H1 (cell line): ENCODE data around the gene GRIA1. TPM values are rescaled to one million over a fixed set of nuclear protein-coding genes. Genes with fewer than 3 reads are reported as not detected.

Experiments
- CTCF ChIA-PET: fragments of 300-600 bp; sonication (Branson Sonifier 250); formaldehyde crosslinking; loops from one replicate; lab custom pipeline; 2021; ENCODE audit not compliant: partially characterized antibody; lab: Charles Lee
- POLR2A ChIA-PET: fragments of 300-600 bp; sonication (Branson Sonifier 250); formaldehyde crosslinking; loops from one replicate; lab custom pipeline; 2021; ENCODE audit warnings: inconsistent platforms; ENCODE audit not compliant: partially characterized antibody; lab: Charles Lee
- DNase-seq, 2 experiments: peaks; one replicate each; pipeline versions ENCODE4 v3.0.0 to v3.0.0-alpha.2; 2010 to 2022; ENCODE audit warnings: low spot score in 2 of 2, low read depth in 1 of 2, mixed read lengths in 1 of 2
- FAIRE-seq: peaks from 2 replicates; lab custom pipeline; 2011; peaks lifted over from hg19 to GRCh38; lab: Jason Lieb, UNC
- H2AFZ ChIP-seq: 2 replicates; pipeline ENCODE4 v1.8.1; 2012; ENCODE audit warnings: low read length, inconsistent platforms
- H2AK5ac ChIP-seq: 2 replicates; pipeline ENCODE4 v1.6.1; 2013; ENCODE audit warnings: low read depth, low read length
- H2BK120ac ChIP-seq: replicated peaks from 2 replicates; pipeline ENCODE3; 2013; ENCODE audit warnings: low read depth, low read length, inconsistent platforms
- H2BK12ac ChIP-seq: 2 replicates; pipeline ENCODE4 v1.6.1; 2013; ENCODE audit warnings: low read depth, low read length
- H2BK15ac ChIP-seq: 2 replicates; pipeline ENCODE4 v1.6.1; 2013; ENCODE audit warnings: low read length
- H2BK20ac ChIP-seq: 2 replicates; pipeline ENCODE4 v1.6.1; 2013; ENCODE audit warnings: low read length
- H2BK5ac ChIP-seq: 2 replicates; pipeline ENCODE4 v1.6.1; 2013; ENCODE audit warnings: low read depth, low read length
- H3K14ac ChIP-seq: 2 replicates; pipeline ENCODE4 v1.6.1; 2013; ENCODE audit warnings: inconsistent platforms; ENCODE audit not compliant: insufficient read length
- H3K18ac ChIP-seq: 2 replicates; pipeline ENCODE4 v1.6.1; 2013; ENCODE audit warnings: low read length; ENCODE audit errors: extremely low read depth
- H3K23ac ChIP-seq: 2 replicates; pipeline ENCODE4 v1.6.1; 2013; ENCODE audit warnings: inconsistent platforms; ENCODE audit not compliant: insufficient read length
- H3K23me2 ChIP-seq: 2 replicates; pipeline ENCODE4 v1.6.1; 2013; ENCODE audit warnings: low read depth, low read length
- H3K27ac ChIP-seq: 2 replicates; pipeline ENCODE4 v1.6.1; 2011; ENCODE audit warnings: low read depth, low read length, inconsistent platforms
- H3K27me3 ChIP-seq, 4 experiments: replicated peaks in 1 of 4; 1 replicate in 1 of 4; 2 replicates in 3 of 4; pipeline versions ENCODE4 v1.6.1 to v1.8.1; 2011 to 2013; ENCODE audit warnings: low read length in 3 of 4, mild to moderate bottlenecking in 3 of 4, inconsistent platforms in 2 of 4, mixed read lengths in 2 of 4, moderate library complexity in 1 of 4; ENCODE audit not compliant: control insufficient read depth in 3 of 4, insufficient read depth in 3 of 4; ENCODE audit errors: extremely low read depth in 1 of 4
- H3K36me3 ChIP-seq, 4 experiments: 2 replicates each; pipeline versions ENCODE4 v1.6.1 to v1.8.1; 2011 to 2013; ENCODE audit warnings: mild to moderate bottlenecking in 4 of 4, low read length in 3 of 4, moderate library complexity in 2 of 4, control low read depth in 1 of 4, inconsistent platforms in 1 of 4; ENCODE audit not compliant: insufficient read depth in 4 of 4, control insufficient read depth in 2 of 4
- H3K4ac ChIP-seq: replicated peaks from 2 replicates; pipeline ENCODE3; 2013; ENCODE audit warnings: low read length, low read depth, mixed read lengths, inconsistent platforms; ENCODE audit not compliant: insufficient read length
- H3K4me1 ChIP-seq, 4 experiments: replicated peaks in 1 of 4; 1 replicate in 1 of 4; 2 replicates in 3 of 4; pipeline versions ENCODE4 v1.6.1 to v1.8.1; 2011 to 2013; ENCODE audit warnings: low read length in 3 of 4, inconsistent platforms in 2 of 4, mixed read lengths in 1 of 4; ENCODE audit not compliant: insufficient read depth in 4 of 4, control insufficient read depth in 3 of 4
- H3K4me2 ChIP-seq, 2 experiments: 2 replicates each; pipeline versions ENCODE4 v1.6.1 to v1.8.1; 2011 to 2013; ENCODE audit warnings: low read depth in 2 of 2, low read length in 2 of 2, control low read depth in 1 of 2, inconsistent platforms in 1 of 2, mild to moderate bottlenecking in 1 of 2; ENCODE audit not compliant: insufficient read depth in 1 of 2
- H3K4me3 ChIP-seq, 4 experiments: fragments of 200-600, 300-600 bp in 1 of 4; sonication (generic), shearing (Covaris generic), sonication (Bioruptor Twin) in 1 of 4; 2 replicates each; pipeline versions ENCODE4 v1.5.1 to v1.8.1; 2011 to 2016; ENCODE audit warnings: low read length in 4 of 4, low read depth in 3 of 4, control low read depth in 2 of 4, inconsistent platforms in 2 of 4, mild to moderate bottlenecking in 2 of 4, mixed read lengths in 1 of 4, moderate library complexity in 1 of 4; ENCODE audit not compliant: insufficient read depth in 2 of 4; ENCODE audit errors: extremely low read depth in 1 of 4
- H3K56ac ChIP-seq: replicated peaks from 2 replicates; pipeline ENCODE3; 2013; ENCODE audit warnings: low read depth, mild to moderate bottlenecking, mixed read lengths, low read length, inconsistent platforms; ENCODE audit not compliant: insufficient read length
- H3K79me1 ChIP-seq: 2 replicates; pipeline ENCODE4 v1.6.1; 2013; ENCODE audit warnings: low read depth, low read length, control low read depth
- H3K79me2 ChIP-seq, 2 experiments: 2 replicates each; pipeline versions ENCODE4 v1.6.1 to v1.8.1; 2012 to 2013; ENCODE audit warnings: low read length in 2 of 2, mild to moderate bottlenecking in 2 of 2, inconsistent platforms in 1 of 2; ENCODE audit not compliant: insufficient read depth in 2 of 2, control insufficient read depth in 1 of 2
- H3K9ac ChIP-seq, 4 experiments: replicated peaks in 1 of 4; 1 replicate in 1 of 4; 2 replicates in 3 of 4; pipeline versions ENCODE4 v1.6.1 to v1.8.1; 2011 to 2013; ENCODE audit warnings: low read depth in 3 of 4, low read length in 3 of 4, control low read depth in 2 of 4, mild to moderate bottlenecking in 2 of 4, moderate library complexity in 2 of 4, inconsistent platforms in 1 of 4; ENCODE audit errors: extremely low read depth in 1 of 4
- H3K9me3 ChIP-seq, 2 experiments: 2 replicates each; pipeline versions ENCODE4 v1.6.1 to v1.8.1; 2012 to 2013; ENCODE audit warnings: mild to moderate bottlenecking in 2 of 2, moderate library complexity in 2 of 2, control low read depth in 1 of 2, inconsistent platforms in 1 of 2, low read depth in 1 of 2, low read length in 1 of 2, mixed read lengths in 1 of 2; ENCODE audit not compliant: insufficient read depth in 2 of 2
- H4K20me1 ChIP-seq, 2 experiments: replicated peaks in 1 of 2; 2 replicates each; pipeline versions ENCODE3 to v1.8.1; 2011 to 2013; ENCODE audit warnings: inconsistent platforms in 2 of 2, low read length in 2 of 2, mild to moderate bottlenecking in 1 of 2; ENCODE audit not compliant: insufficient read depth in 2 of 2, control insufficient read depth in 1 of 2
- H4K5ac ChIP-seq: 2 replicates; pipeline ENCODE4 v1.6.1; 2013; ENCODE audit warnings: low read length, low read depth, mixed read lengths, inconsistent platforms; ENCODE audit not compliant: insufficient read length
- H4K8ac ChIP-seq: 2 replicates; pipeline ENCODE4 v1.8.0; 2013; ENCODE audit warnings: mild to moderate bottlenecking, moderate library complexity, low read length, inconsistent platforms; ENCODE audit not compliant: insufficient read depth; ENCODE audit errors: extremely low read depth
- H4K91ac ChIP-seq: replicated peaks from 2 replicates; pipeline ENCODE3; 2013; ENCODE audit warnings: low read length, mixed read lengths, inconsistent platforms; ENCODE audit not compliant: insufficient read length
- CEBPB ChIP-seq: IDR thresholded peaks from 2 replicates; pipeline ENCODE4 v1.6.1; 2012; ENCODE audit warnings: low read depth, low read length
- E2F6 ChIP-seq: IDR thresholded peaks from 2 replicates; pipeline ENCODE4 v1.6.1; 2012; ENCODE audit warnings: inconsistent platforms
- GTF2F1 ChIP-seq: IDR thresholded peaks from 2 replicates; pipeline ENCODE4 v1.6.1; 2012; ENCODE audit warnings: low read depth, low read length, improper control_type of control experiment, borderline replicate concordance
- WGBS, 2 experiments: shearing (Covaris generic) in 1 of 2; methylation state at CpG; one replicate each; pipeline versions ENCODE4 v1.1.6 to v1.1.7; 2013 to 2015; ENCODE audit warnings: low lambda C conversion rate in 2 of 2, mixed read lengths in 2 of 2, inconsistent platforms in 1 of 2, low coverage in 1 of 2, missing lambda C conversion rate in 1 of 2; ENCODE audit not compliant: insufficient replicate concordance in 2 of 2, insufficient coverage in 1 of 2, insufficient read length in 1 of 2; ENCODE audit errors: extremely low coverage in 1 of 2, missing lambda C conversion rate in 1 of 2; 5-methylcytosine and 5-hydroxymethylcytosine counted together
- polyA plus RNA-seq, 7 experiments: library from polyadenylated mRNA; depleted of rRNA in 3 of 7; stranded (reverse) in 5 of 7; unstranded in 2 of 7; fragments of >200 nt in 5 of 7; fragments of 200-250 nt in 2 of 7; gene quantifications; 1 replicate in 5 of 7; 2 replicates in 1 of 7; 4 replicates in 1 of 7; pipeline versions ENCODE4 v1.2.1 to v1.2.3, GENCODE V29; 2011 to 2013; ENCODE audit warnings: missing spikeins in 2 of 7, mixed read lengths in 2 of 7
- total RNA-seq: library from RNA; stranded (reverse); fragmentation: NEBNext Ultra II Directional; extraction: Animal tissue kit (Norgen Biotek cat#: 25700); gene quantifications from 2 replicates; pipeline ENCODE4 v1.2.1, GENCODE V29; 2021

Gene GRIA1
- total and polyA plus RNA-seq, 2 of the 8 experiments (the other 6 are each of a cell fraction or from before 2014, with no cell fraction given): 0.97 to 2.5 TPM

DNA sequence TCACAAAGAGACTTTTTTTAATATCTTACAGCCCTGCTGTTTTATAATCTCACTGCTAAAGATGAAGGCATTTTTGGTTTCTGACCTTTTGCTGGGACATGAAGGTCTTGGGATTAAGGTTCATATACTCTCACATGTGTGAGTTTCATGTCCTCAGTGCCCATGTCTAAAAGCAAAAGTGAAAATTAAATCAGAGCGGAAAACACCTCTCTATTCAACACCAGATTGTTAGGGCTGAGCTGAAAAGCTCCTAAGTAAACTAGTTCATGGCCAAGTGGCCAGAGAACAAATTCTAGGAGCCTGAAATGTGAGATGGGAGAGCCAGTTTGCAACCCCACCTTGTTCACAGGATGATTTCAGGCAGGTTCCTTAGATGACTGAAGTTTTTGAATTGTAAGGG lies 110.9 kb downstream of the GRIA1 start:
- no peak overlapping the region for H2BK20ac ChIP-seq
- no peak overlapping the region for H3K4ac ChIP-seq
- no peak overlapping the region for H3K14ac ChIP-seq
- FAIRE-seq: no peak
- no peak overlapping the region for H3K23ac ChIP-seq
- no peaks in the 10 kb centered on the region for H3K79me1 ChIP-seq
- H3K56ac ChIP-seq: no peak overlapping the region
- ChIA-PET POLR2A (no interaction called here), CTCF (no interaction called here)
- H3K9me3 ChIP-seq: no peaks in the 10 kb centered on the region
- no peak overlapping the region for H2BK12ac ChIP-seq
- no peaks in the 10 kb centered on the region for H3K36me3 ChIP-seq
- H3K27ac ChIP-seq: no peak overlapping the region
- H2BK15ac ChIP-seq: no peak overlapping the region
- H3K4me3 ChIP-seq: no peak overlapping the region
- no peak overlapping the region for H3K9ac ChIP-seq
- no peaks in the 10 kb centered on the region for H3K23me2 ChIP-seq
- H3K27me3 ChIP-seq: no peaks in the 10 kb centered on the region
- WGBS, 2 experiments: 70% methylated on average over 1 of the region's 1 CpG; no CpG with 5 or more reads in 1 of the 2 experiments
- H4K5ac ChIP-seq: no peak overlapping the region
- no peak for TF ChIP-seq GTF2F1
- no peak for TF ChIP-seq E2F6
- TF ChIP-seq CEBPB: no peak
- H4K91ac ChIP-seq: no peak overlapping the region
- no peaks in the 10 kb centered on the region for H3K79me2 ChIP-seq
- no peak for DNase-seq
- no peak overlapping the region for H2AK5ac ChIP-seq
- no peak overlapping the region for H2AFZ ChIP-seq
- H3K4me2 ChIP-seq: no peak overlapping the region
- H4K8ac ChIP-seq: no peak overlapping the region
- H2BK120ac ChIP-seq: no peak overlapping the region
- H3K4me1 ChIP-seq: no peaks in the 10 kb centered on the region
- H4K20me1 ChIP-seq: no peaks in the 10 kb centered on the region
- H2BK5ac ChIP-seq: no peak overlapping the region
- no peak overlapping the region for H3K18ac ChIP-seq
